ENCODE measurements around the gene E4F1.

- TF ChIP-seq CTCF (IDR thresholded peaks at IDR 0.05; ENCODE audit: low read depth, low read length, poor library complexity, severe bottlenecking) (no peak), EZH2phosphoT487 (IDR thresholded peaks at IDR 0.05; ENCODE audit: borderline replicate concordance, low read length) (no peak)
These were observed 24.3 kb upstream of the E4F1 start for GRCh38 chr16:2199095-2199494.
